HG03064 (cell line): ENCODE results near the gene BRSK1.

Experiments
- ATAC-seq: cut with Tn5 transposase; IDR thresholded peaks from one replicate; pipeline ENCODE4 v1.9.1; 2021; ENCODE audit warnings: low read depth; ENCODE audit not compliant: unreplicated experiment

BRSK1 gene

GRCh38 chr19:55253842-55254624 is 29.8 kb upstream of the BRSK1 start:
- no peak for ATAC-seq

GRCh38 chr19:55254625-55254977 is 29.2 kb upstream of the BRSK1 start:
- ATAC-seq: no peak

- no peak for ATAC-seq
Measured at GRCh38 chr19:55255618-55256423, 28.0 kb upstream of the BRSK1 start.

GRCh38 chr19:55256562-55257460 is 27.0 kb upstream of the BRSK1 start:
- ATAC-seq: no peak

GRCh38 chr19:55257461-55258420 is 26.1 kb upstream of the BRSK1 start:
- no peak for ATAC-seq

GRCh38 chr19:55258476-55258827 is 25.3 kb upstream of the BRSK1 start:
- ATAC-seq: peak; percentile 13

GRCh38 chr19:55258828-55259539 is 24.8 kb upstream of the BRSK1 start, which contains the start of gene PPP6R1:
PPP6R1 (minus strand) TSS chr19:55259017; CDS start chr19:55247103, 11,914 bp downstream.
- peak; percentile 45 for ATAC-seq

- no peak for ATAC-seq
Measured at GRCh38 chr19:55259540-55260210, 24.1 kb upstream of the BRSK1 start.

GRCh38 chr19:55261671-55262126 is 22.1 kb upstream of the BRSK1 start:
- ATAC-seq: no peak

- no peak for ATAC-seq
Measured at GRCh38 chr19:55262359-55262758, 21.4 kb upstream of the BRSK1 start.

- ATAC-seq: no peak
Measured at GRCh38 chr19:55264531-55264930, 19.3 kb upstream of the BRSK1 start.

GRCh38 chr19:55265173-55265572 is 18.6 kb upstream of the BRSK1 start:
- no peak for ATAC-seq

- no peak for ATAC-seq
Measured at GRCh38 chr19:55265723-55266386, 17.9 kb upstream of the BRSK1 start.

GRCh38 chr19:55266404-55266803 is 17.4 kb upstream of the BRSK1 start:
- ATAC-seq: no peak

GRCh38 chr19:55266840-55267239 is 17.0 kb upstream of the BRSK1 start:
- no peak for ATAC-seq

GRCh38 chr19:55269299-55269698 is 14.5 kb upstream of the BRSK1 start:
- no peak for ATAC-seq

GRCh38 chr19:55270172-55270942 is 13.4 kb upstream of the BRSK1 start:
- no peak for ATAC-seq
